Thyroid gland (tissue), 4 donors: ENCODE data around the gene TNRC6B.

ENCODE experiments used
- CTCF ChIP-seq, 6 experiments: fragments of 200-600 bp in 3 of 6; fragments of 450-650 bp in 3 of 6; sonication (generic) in 3 of 6; IDR thresholded peaks; one replicate each; pipeline ENCODE4 v1.5.1; 2016 to 2019; ENCODE audit warnings: antibody characterized with exemption in 6 of 6, mild to moderate bottlenecking in 2 of 6, inconsistent platforms in 1 of 6, moderate library complexity in 1 of 6
- POLR2A ChIP-seq, 2 donors: fragments of 450-650 bp; IDR thresholded peaks; one replicate each; pipeline ENCODE4 v1.6.1; 2017; ENCODE audit warnings: antibody characterized with exemption in 2 of 2, mild to moderate bottlenecking in 2 of 2, moderate library complexity in 1 of 2

GRCh38 chr22:40156001-40156516 lies 21.7 kb upstream of the TNRC6B start:
- TF ChIP-seq CTCF (IDR thresholded peaks at IDR 0.05) (peak in 3 of 6 experiments; percentile 26 to 42 (median 34)), POLR2A (IDR thresholded peaks at IDR 0.05) (no peak)
